AG04450 (cell line): ENCODE data around the gene RAP1GAP. TPM values are rescaled to one million over a fixed set of nuclear protein-coding genes. Genes with fewer than 3 reads are reported as not detected.

Source experiments
- CTCF ChIA-PET: fragments of 300-600, 350-600 bp; formaldehyde crosslinking; extraction: SDS; loops from one replicate; lab custom pipeline; 2022; ENCODE audit warnings: antibody characterized with exemption, inconsistent platforms; lab: Charles Lee
- POLR2A ChIA-PET: fragments of 350-600 bp; formaldehyde crosslinking; extraction: SDS; loops from one replicate; lab custom pipeline; 2021; ENCODE audit warnings: antibody characterized with exemption, inconsistent platforms; lab: Yijun Ruan, JAX
- DNase-seq: peaks from one replicate; pipeline ENCODE4 v3.0.0-alpha.2; 2011; ENCODE audit warnings: low read depth, low spot score
- H3K27ac ChIP-seq: one replicate; pipeline ENCODE4 v1.5.1; 2012; ENCODE audit warnings: low read depth, low read length, control low read depth
- H3K27me3 ChIP-seq: one replicate; pipeline ENCODE4 v1.6.0; 2012; ENCODE audit warnings: low read length; ENCODE audit not compliant: control insufficient read depth, insufficient read depth
- H3K4me3 ChIP-seq: 2 replicates; pipeline ENCODE4 v1.5.1; 2011; ENCODE audit warnings: mild to moderate bottlenecking, low read depth, low read length, control low read depth
- H3K9me3 ChIP-seq: 2 replicates; pipeline ENCODE4 v1.5.1; 2012; ENCODE audit warnings: low read length; ENCODE audit not compliant: control insufficient read depth, insufficient read depth
- CTCF ChIP-seq: IDR thresholded peaks from 2 replicates; pipeline ENCODE4 v1.5.1; 2011; ENCODE audit warnings: low read depth, low read length, control low read depth, inconsistent platforms
- polyA plus RNA-seq: library from polyadenylated mRNA; depleted of rRNA; stranded (reverse); fragments of >200 nt; gene quantifications from 2 replicates; pipeline ENCODE4 v1.2.3, GENCODE V29; 2011

RAP1GAP gene
- polyA plus RNA-seq, 1 experiment: 0.14 TPM

- ChIA-PET CTCF (no interaction called here), POLR2A (no interaction called here)
- H3K27me3 ChIP-seq: no peaks in the 10 kb centered on the region
- TF ChIP-seq CTCF: no peak
- H3K27ac ChIP-seq: no peak overlapping the region
- H3K4me3 ChIP-seq: no peak overlapping the region
- no peaks in the 10 kb centered on the region for H3K9me3 ChIP-seq
- no peak for DNase-seq
These were observed 37.1 kb upstream of the RAP1GAP start for GRCh38 chr1:21706151-21706835.

GRCh38 chr1:21705303-21705980, 36.3 kb upstream of the RAP1GAP start:
- H3K9me3 ChIP-seq: no peaks in the 10 kb centered on the region
- H3K27ac ChIP-seq: no peak overlapping the region
- no peak for TF ChIP-seq CTCF
- ChIA-PET CTCF (no interaction called here), POLR2A (no interaction called here)
- no peak overlapping the region for H3K4me3 ChIP-seq
- DNase-seq: no peak
- no peaks in the 10 kb centered on the region for H3K27me3 ChIP-seq

GRCh38 chr1:21704145-21704544, 35.0 kb upstream of the RAP1GAP start:
- no peak overlapping the region for H3K27ac ChIP-seq
- no peaks in the 10 kb centered on the region for H3K27me3 ChIP-seq
- CTCF ChIA-PET: interaction anchor here (0.7 to 1.9 kb wide), 5 partner anchors 9 to 78 kb away, joined by 3 to 7 read pairs (median 5); no protein-coding TSS in a partner anchor
- H3K4me3 ChIP-seq: no peak overlapping the region
- DNase-seq: no peak
- POLR2A ChIA-PET: no interaction called here
- H3K9me3 ChIP-seq: no peaks in the 10 kb centered on the region
- no peak for TF ChIP-seq CTCF

GRCh38 chr1:21703318-21703963, 34.3 kb upstream of the RAP1GAP start:
- peak; percentile 57 for TF ChIP-seq CTCF
- H3K27ac ChIP-seq: peak overlapping the region; percentile 42
- no peaks in the 10 kb centered on the region for H3K9me3 ChIP-seq
- ChIA-PET POLR2A (interaction anchor here (0.6 kb wide), 1 partner anchor 29 kb away, joined by 3 read pairs; no protein-coding TSS in a partner anchor), CTCF (interaction anchor here (0.7 to 1.9 kb wide), 7 partner anchors 9 to 239 kb away, joined by 3 to 7 read pairs (median 5); no protein-coding TSS in a partner anchor)
- H3K4me3 ChIP-seq: no peak overlapping the region
- peak; percentile 21 for DNase-seq
- H3K27me3 ChIP-seq: no peaks in the 10 kb centered on the region

- Histone ChIP-seq H3K4me3 (no peak overlapping the region), H3K27ac (no peak overlapping the region), H3K9me3 (no peaks in the 10 kb centered on the region), H3K27me3 (no peaks in the 10 kb centered on the region)
- ChIA-PET CTCF (interaction anchor here (1.3 to 1.9 kb wide), 3 partner anchors 13 to 240 kb away, joined by 3 to 7 read pairs (median 7); no protein-coding TSS in a partner anchor), POLR2A (no interaction called here)
- DNase-seq: no peak
- TF ChIP-seq CTCF: no peak
These were observed 33.6 kb upstream of the RAP1GAP start for GRCh38 chr1:21702780-21703179.
